H1 (cell line): ENCODE data around the gene BCL2L12. TPM values are rescaled to one million over a fixed set of nuclear protein-coding genes. Genes with fewer than 3 reads are reported as not detected.

Experiments
- CTCF ChIA-PET: fragments of 300-600 bp; sonication (Branson Sonifier 250); formaldehyde crosslinking; loops from one replicate; lab custom pipeline; 2021; ENCODE audit not compliant: partially characterized antibody; lab: Charles Lee
- POLR2A ChIA-PET: fragments of 300-600 bp; sonication (Branson Sonifier 250); formaldehyde crosslinking; loops from one replicate; lab custom pipeline; 2021; ENCODE audit warnings: inconsistent platforms; ENCODE audit not compliant: partially characterized antibody; lab: Charles Lee
- DNase-seq, 2 experiments: peaks; one replicate each; pipeline versions ENCODE4 v3.0.0 to v3.0.0-alpha.2; 2010 to 2022; ENCODE audit warnings: low spot score in 2 of 2, low read depth in 1 of 2, mixed read lengths in 1 of 2
- FAIRE-seq: peaks from 2 replicates; lab custom pipeline; 2011; peaks lifted over from hg19 to GRCh38; lab: Jason Lieb, UNC
- H2AFZ ChIP-seq: 2 replicates; pipeline ENCODE4 v1.8.1; 2012; ENCODE audit warnings: low read length, inconsistent platforms
- H2AK5ac ChIP-seq: 2 replicates; pipeline ENCODE4 v1.6.1; 2013; ENCODE audit warnings: low read depth, low read length
- H2BK120ac ChIP-seq: replicated peaks from 2 replicates; pipeline ENCODE3; 2013; ENCODE audit warnings: low read depth, low read length, inconsistent platforms
- H2BK12ac ChIP-seq: 2 replicates; pipeline ENCODE4 v1.6.1; 2013; ENCODE audit warnings: low read depth, low read length
- H2BK15ac ChIP-seq: 2 replicates; pipeline ENCODE4 v1.6.1; 2013; ENCODE audit warnings: low read length
- H2BK20ac ChIP-seq: 2 replicates; pipeline ENCODE4 v1.6.1; 2013; ENCODE audit warnings: low read length
- H2BK5ac ChIP-seq: 2 replicates; pipeline ENCODE4 v1.6.1; 2013; ENCODE audit warnings: low read depth, low read length
- H3K14ac ChIP-seq: 2 replicates; pipeline ENCODE4 v1.6.1; 2013; ENCODE audit warnings: inconsistent platforms; ENCODE audit not compliant: insufficient read length
- H3K18ac ChIP-seq: 2 replicates; pipeline ENCODE4 v1.6.1; 2013; ENCODE audit warnings: low read length; ENCODE audit errors: extremely low read depth
- H3K23ac ChIP-seq: 2 replicates; pipeline ENCODE4 v1.6.1; 2013; ENCODE audit warnings: inconsistent platforms; ENCODE audit not compliant: insufficient read length
- H3K23me2 ChIP-seq: 2 replicates; pipeline ENCODE4 v1.6.1; 2013; ENCODE audit warnings: low read depth, low read length
- H3K27ac ChIP-seq: 2 replicates; pipeline ENCODE4 v1.6.1; 2011; ENCODE audit warnings: low read depth, low read length, inconsistent platforms
- H3K27me3 ChIP-seq, 4 experiments: replicated peaks in 1 of 4; 1 replicate in 1 of 4; 2 replicates in 3 of 4; pipeline versions ENCODE4 v1.6.1 to v1.8.1; 2011 to 2013; ENCODE audit warnings: low read length in 3 of 4, mild to moderate bottlenecking in 3 of 4, inconsistent platforms in 2 of 4, mixed read lengths in 2 of 4, moderate library complexity in 1 of 4; ENCODE audit not compliant: control insufficient read depth in 3 of 4, insufficient read depth in 3 of 4; ENCODE audit errors: extremely low read depth in 1 of 4
- H3K36me3 ChIP-seq, 4 experiments: 2 replicates each; pipeline versions ENCODE4 v1.6.1 to v1.8.1; 2011 to 2013; ENCODE audit warnings: mild to moderate bottlenecking in 4 of 4, low read length in 3 of 4, moderate library complexity in 2 of 4, control low read depth in 1 of 4, inconsistent platforms in 1 of 4; ENCODE audit not compliant: insufficient read depth in 4 of 4, control insufficient read depth in 2 of 4
- H3K4ac ChIP-seq: replicated peaks from 2 replicates; pipeline ENCODE3; 2013; ENCODE audit warnings: low read length, low read depth, mixed read lengths, inconsistent platforms; ENCODE audit not compliant: insufficient read length
- H3K4me1 ChIP-seq, 4 experiments: replicated peaks in 1 of 4; 1 replicate in 1 of 4; 2 replicates in 3 of 4; pipeline versions ENCODE4 v1.6.1 to v1.8.1; 2011 to 2013; ENCODE audit warnings: low read length in 3 of 4, inconsistent platforms in 2 of 4, mixed read lengths in 1 of 4; ENCODE audit not compliant: insufficient read depth in 4 of 4, control insufficient read depth in 3 of 4
- H3K4me2 ChIP-seq, 2 experiments: 2 replicates each; pipeline versions ENCODE4 v1.6.1 to v1.8.1; 2011 to 2013; ENCODE audit warnings: low read depth in 2 of 2, low read length in 2 of 2, control low read depth in 1 of 2, inconsistent platforms in 1 of 2, mild to moderate bottlenecking in 1 of 2; ENCODE audit not compliant: insufficient read depth in 1 of 2
- H3K4me3 ChIP-seq, 4 experiments: fragments of 200-600, 300-600 bp in 1 of 4; sonication (generic), shearing (Covaris generic), sonication (Bioruptor Twin) in 1 of 4; 2 replicates each; pipeline versions ENCODE4 v1.5.1 to v1.8.1; 2011 to 2016; ENCODE audit warnings: low read length in 4 of 4, low read depth in 3 of 4, control low read depth in 2 of 4, inconsistent platforms in 2 of 4, mild to moderate bottlenecking in 2 of 4, mixed read lengths in 1 of 4, moderate library complexity in 1 of 4; ENCODE audit not compliant: insufficient read depth in 2 of 4; ENCODE audit errors: extremely low read depth in 1 of 4
- H3K56ac ChIP-seq: replicated peaks from 2 replicates; pipeline ENCODE3; 2013; ENCODE audit warnings: low read depth, mild to moderate bottlenecking, mixed read lengths, low read length, inconsistent platforms; ENCODE audit not compliant: insufficient read length
- H3K79me1 ChIP-seq: 2 replicates; pipeline ENCODE4 v1.6.1; 2013; ENCODE audit warnings: low read depth, low read length, control low read depth
- H3K79me2 ChIP-seq, 2 experiments: 2 replicates each; pipeline versions ENCODE4 v1.6.1 to v1.8.1; 2012 to 2013; ENCODE audit warnings: low read length in 2 of 2, mild to moderate bottlenecking in 2 of 2, inconsistent platforms in 1 of 2; ENCODE audit not compliant: insufficient read depth in 2 of 2, control insufficient read depth in 1 of 2
- H3K9ac ChIP-seq, 4 experiments: replicated peaks in 1 of 4; 1 replicate in 1 of 4; 2 replicates in 3 of 4; pipeline versions ENCODE4 v1.6.1 to v1.8.1; 2011 to 2013; ENCODE audit warnings: low read depth in 3 of 4, low read length in 3 of 4, control low read depth in 2 of 4, mild to moderate bottlenecking in 2 of 4, moderate library complexity in 2 of 4, inconsistent platforms in 1 of 4; ENCODE audit errors: extremely low read depth in 1 of 4
- H3K9me3 ChIP-seq, 2 experiments: 2 replicates each; pipeline versions ENCODE4 v1.6.1 to v1.8.1; 2012 to 2013; ENCODE audit warnings: mild to moderate bottlenecking in 2 of 2, moderate library complexity in 2 of 2, control low read depth in 1 of 2, inconsistent platforms in 1 of 2, low read depth in 1 of 2, low read length in 1 of 2, mixed read lengths in 1 of 2; ENCODE audit not compliant: insufficient read depth in 2 of 2
- H4K20me1 ChIP-seq, 2 experiments: replicated peaks in 1 of 2; 2 replicates each; pipeline versions ENCODE3 to v1.8.1; 2011 to 2013; ENCODE audit warnings: inconsistent platforms in 2 of 2, low read length in 2 of 2, mild to moderate bottlenecking in 1 of 2; ENCODE audit not compliant: insufficient read depth in 2 of 2, control insufficient read depth in 1 of 2
- H4K5ac ChIP-seq: 2 replicates; pipeline ENCODE4 v1.6.1; 2013; ENCODE audit warnings: low read length, low read depth, mixed read lengths, inconsistent platforms; ENCODE audit not compliant: insufficient read length
- H4K8ac ChIP-seq: 2 replicates; pipeline ENCODE4 v1.8.0; 2013; ENCODE audit warnings: mild to moderate bottlenecking, moderate library complexity, low read length, inconsistent platforms; ENCODE audit not compliant: insufficient read depth; ENCODE audit errors: extremely low read depth
- H4K91ac ChIP-seq: replicated peaks from 2 replicates; pipeline ENCODE3; 2013; ENCODE audit warnings: low read length, mixed read lengths, inconsistent platforms; ENCODE audit not compliant: insufficient read length
- BCL11A ChIP-seq, 2 experiments: IDR thresholded peaks; one replicate each; pipeline ENCODE4 v1.6.1; 2011; ENCODE audit warnings: low read depth in 2 of 2, low read length in 2 of 2, mild to moderate bottlenecking in 2 of 2
- KDM1A ChIP-seq: fragments of 200-600, 300-600 bp; sonication (generic); IDR thresholded peaks from 2 replicates; pipeline ENCODE4 v1.7.1; 2016; ENCODE audit warnings: mild to moderate bottlenecking, low read length, borderline replicate concordance
- KDM4A ChIP-seq: IDR thresholded peaks from one replicate; pipeline ENCODE4 v1.7.1; 2012; ENCODE audit warnings: low read depth, mild to moderate bottlenecking, moderate library complexity, low read length, inconsistent platforms; ENCODE audit not compliant: severe bottlenecking
- NRF1 ChIP-seq: IDR thresholded peaks from 2 replicates; pipeline ENCODE4 v1.6.1; 2011; ENCODE audit warnings: mild to moderate bottlenecking, low read depth, low read length, improper control_type of control experiment
- POLR2AphosphoS5 ChIP-seq: IDR thresholded peaks from 2 replicates; pipeline ENCODE4 v1.6.1; 2011; ENCODE audit warnings: low read depth, low read length
- SIN3A ChIP-seq, 2 experiments: IDR thresholded peaks in 1 of 2; conservative IDR thresholded peaks in 1 of 2; 2 replicates each; pipeline ENCODE4 v1.6.1; 2011 to 2012; ENCODE audit warnings: low read length in 2 of 2, improper control_type of control experiment in 1 of 2, low read depth in 1 of 2, mild to moderate bottlenecking in 1 of 2
- SP1 ChIP-seq: IDR thresholded peaks from 2 replicates; pipeline ENCODE4 v1.6.1; 2011; ENCODE audit warnings: low read depth, low read length
- YY1 ChIP-seq: IDR thresholded peaks from 2 replicates; pipeline ENCODE4 v1.6.1; 2011; ENCODE audit warnings: low read depth, mild to moderate bottlenecking, low read length
- WGBS, 2 experiments: shearing (Covaris generic) in 1 of 2; methylation state at CpG; one replicate each; pipeline versions ENCODE4 v1.1.6 to v1.1.7; 2013 to 2015; ENCODE audit warnings: low lambda C conversion rate in 2 of 2, mixed read lengths in 2 of 2, inconsistent platforms in 1 of 2, low coverage in 1 of 2, missing lambda C conversion rate in 1 of 2; ENCODE audit not compliant: insufficient replicate concordance in 2 of 2, insufficient coverage in 1 of 2, insufficient read length in 1 of 2; ENCODE audit errors: extremely low coverage in 1 of 2, missing lambda C conversion rate in 1 of 2; 5-methylcytosine and 5-hydroxymethylcytosine counted together
- polyA plus RNA-seq, 7 experiments: library from polyadenylated mRNA; depleted of rRNA in 3 of 7; stranded (reverse) in 5 of 7; unstranded in 2 of 7; fragments of >200 nt in 5 of 7; fragments of 200-250 nt in 2 of 7; gene quantifications; 1 replicate in 5 of 7; 2 replicates in 1 of 7; 4 replicates in 1 of 7; pipeline versions ENCODE4 v1.2.1 to v1.2.3, GENCODE V29; 2011 to 2013; ENCODE audit warnings: missing spikeins in 2 of 7, mixed read lengths in 2 of 7
- total RNA-seq: library from RNA; stranded (reverse); fragmentation: NEBNext Ultra II Directional; extraction: Animal tissue kit (Norgen Biotek cat#: 25700); gene quantifications from 2 replicates; pipeline ENCODE4 v1.2.1, GENCODE V29; 2021
- TF ChIP-seq, protein P1 (sequence below): IDR thresholded peaks from 2 replicates; pipeline ENCODE4 v1.6.1; 2012; ENCODE audit warnings: inconsistent platforms

BCL2L12 gene
- total and polyA plus RNA-seq, 2 of the 8 experiments (the other 6 are each of a cell fraction or from before 2014, with no cell fraction given), result 126 to 209 TPM

DNA sequence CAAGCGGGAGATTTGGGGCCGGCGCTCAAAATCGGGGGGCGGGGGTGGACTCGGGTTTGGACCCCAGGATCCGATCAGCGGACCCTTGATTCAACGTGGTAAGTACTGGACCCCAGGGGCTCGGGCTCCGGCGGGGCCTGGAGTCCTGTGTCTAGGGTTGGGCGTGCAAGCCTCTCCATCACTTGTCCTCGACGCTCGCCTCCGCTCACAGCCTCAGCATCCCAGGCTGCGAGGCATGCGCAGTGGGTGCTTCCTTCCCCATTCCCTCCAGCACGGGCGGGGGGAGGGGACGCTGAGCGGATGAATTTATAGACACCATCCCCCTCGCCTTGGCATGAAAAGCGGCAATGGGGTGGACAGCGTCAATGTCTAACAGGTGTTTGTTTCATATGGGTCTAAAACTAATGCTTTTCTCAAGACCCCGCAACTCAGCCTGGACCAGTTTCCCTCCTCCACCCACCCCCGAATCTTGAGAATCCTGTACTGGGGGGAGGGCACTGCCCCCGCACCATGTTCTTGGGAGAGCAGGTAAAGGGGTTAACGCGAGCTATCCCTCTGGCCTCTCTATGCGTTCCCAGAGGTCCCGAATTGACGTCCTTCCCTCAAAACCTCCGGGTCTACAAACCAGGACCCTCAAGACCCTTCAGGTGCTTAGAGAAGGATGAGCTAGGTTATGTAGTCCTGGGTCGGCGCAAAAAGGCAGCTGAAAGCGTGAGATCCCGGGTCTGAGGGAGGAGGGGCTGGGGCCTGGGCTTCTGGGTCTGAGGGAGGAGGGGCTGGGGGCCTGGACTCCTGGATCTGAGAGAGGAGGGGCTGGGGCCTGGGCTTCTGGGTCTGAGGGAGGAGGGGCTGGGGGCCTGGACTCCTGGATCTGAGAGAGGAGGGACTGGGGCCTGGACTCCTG, 25.8 kb downstream of the BCL2L12 start:
- no peak overlapping the region for H4K8ac ChIP-seq
- H3K27me3 ChIP-seq, result no peaks in the 10 kb centered on the region
- peak in 1 of 2 experiments; percentile 84 for DNase-seq
- H3K79me2 ChIP-seq, result peaks cover 0 to 9% of the 10 kb centered on the region in 2 experiments; a peak in 1 of 4 replicates
- no peak overlapping the region for H3K23ac ChIP-seq
- POLR2A ChIA-PET, result interaction anchor here (0.6 to 12.2 kb wide), 30 partner anchors 8 to 496 kb away, joined by 3 to 168 read pairs (median 4); partner anchors contain the start of genes AKT1S1, AP2A1, BCL2L12 and IRF3
- peak overlapping the region; percentile 88 to 94 (median 92) for H3K4me3 ChIP-seq
- H2BK15ac ChIP-seq, result peak overlapping the region; percentile 92; the same call in 1 of the 2 replicates
- H4K5ac ChIP-seq, result peak overlapping the region; percentile 87
- H2BK5ac ChIP-seq, result peak overlapping the region; percentile 44; the same call in 1 of the 2 replicates
- H3K14ac ChIP-seq, result no peak overlapping the region
- 3% methylated on average over 37 of the region's 39 CpGs; no CpG with 5 or more reads in 1 of the 2 experiments for WGBS, 2 experiments
- peak overlapping the region; percentile 15 for H4K91ac ChIP-seq
- H2AFZ ChIP-seq, result peak overlapping the region; percentile 28; the same call in 1 of the 2 replicates
- H3K4me1 ChIP-seq, result peaks cover 0 to 25% (median 13%) of the 10 kb centered on the region in 4 experiments; a peak in 6 of 7 replicates
- no peak overlapping the region for H2BK20ac ChIP-seq
- no peaks in the 10 kb centered on the region for H3K9me3 ChIP-seq
- peaks cover 3 to 22% (median 7%) of the 10 kb centered on the region in 4 experiments; a peak in 6 of 8 replicates for H3K36me3 ChIP-seq
- H3K9ac ChIP-seq, result peak overlapping the region in 3 of 4 experiments; percentile 0 to 32 (median 2); a peak in 4 of 7 replicates
- H3K23me2 ChIP-seq, result peaks cover 20% of the 10 kb centered on the region
- H3K79me1 ChIP-seq, result no peaks in the 10 kb centered on the region
- no peak for FAIRE-seq
- no peak overlapping the region for H3K27ac ChIP-seq
- H2BK120ac ChIP-seq, result no peak overlapping the region
- H3K4me2 ChIP-seq, result peak overlapping the region; percentile 93 to 99
- peak overlapping the region; percentile 86 for H3K4ac ChIP-seq
- H4K20me1 ChIP-seq, result peaks cover 0 to 16% of the 10 kb centered on the region in 2 experiments
- peak overlapping the region; percentile 14 for H3K56ac ChIP-seq
- CTCF ChIA-PET, result interaction anchor here (1.2 to 3.4 kb wide), 7 partner anchors 11 to 114 kb away, joined by 4 to 11 read pairs (median 5); no protein-coding TSS in a partner anchor
- no peak overlapping the region for H2AK5ac ChIP-seq
- no peak overlapping the region for H2BK12ac ChIP-seq
- H3K18ac ChIP-seq, result peak overlapping the region; percentile 91
- TF ChIP-seq, protein P1, sequence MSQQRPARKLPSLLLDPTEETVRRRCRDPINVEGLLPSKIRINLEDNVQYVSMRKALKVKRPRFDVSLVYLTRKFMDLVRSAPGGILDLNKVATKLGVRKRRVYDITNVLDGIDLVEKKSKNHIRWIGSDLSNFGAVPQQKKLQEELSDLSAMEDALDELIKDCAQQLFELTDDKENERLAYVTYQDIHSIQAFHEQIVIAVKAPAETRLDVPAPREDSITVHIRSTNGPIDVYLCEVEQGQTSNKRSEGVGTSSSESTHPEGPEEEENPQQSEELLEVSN, result peak; percentile 65
- TF ChIP-seq BCL11A (IDR thresholded peaks at IDR 0.05; ENCODE audit: low read depth in 2 of 2, low read length in 2 of 2) (no peak), KDM1A (peak; percentile 72; the same call in 1 of the 2 replicates), SP1 (0 out of 2 replicates have a peak, but pooled peaks have one; percentile 4), SIN3A (conservative IDR thresholded peaks at IDR 0.05 in 1 of 2, IDR thresholded peaks at IDR 0.05 in 1 of 2; ENCODE audit: low read depth in 1 of 2, low read length in 2 of 2) (0 out of 4 replicates have a peak, but pooled peaks of 1 of the 2 experiments have one; percentile 36), NRF1 (peak; percentile 71), YY1 (no peak), POLR2AphosphoS5 (0 out of 2 replicates have a peak, but pooled peaks have one; percentile 1), KDM4A (peak; percentile 40)
